K562 (cell line): Measurements from ENCODE around the gene KRTAP15-1. TPM values are rescaled to one million over a fixed set of nuclear protein-coding genes. Genes with fewer than 3 reads are reported as not detected.

ENCODE experiments used
- ATAC-seq: fragments of 200-7000 bp; cut with Tn5 transposase; 3 replicates; pipeline ENCODE4 v1.9.1; 2020; ENCODE audit warnings: moderate library complexity
- BruUV-seq: library from RNA; stranded (reverse); fragments of 400-500 nt; replicated peaks from 2 replicates; lab custom pipeline; 2021; lab: Mats Ljungman, UMichigan
- CTCF ChIA-PET: fragments of 300-600 bp; formaldehyde crosslinking; extraction: SDS; loops from one replicate; lab custom pipeline; 2021; ENCODE audit warnings: low intra/inter-chr PET ratio; lab: Yijun Ruan, JAX
- POLR2A ChIA-PET: fragments of 300-600, 350-650 bp; sonication (Branson Sonifier 250); formaldehyde crosslinking; extraction: SDS; loops from one replicate; lab custom pipeline; 2021; ENCODE audit warnings: antibody characterized with exemption, inconsistent platforms; lab: Yijun Ruan, JAX
- DNase-seq, 4 experiments: peaks; one replicate each; pipeline versions ENCODE4 v3.0.0 to v3.0.0-alpha.2; 2011 to 2018; ENCODE audit warnings: low spot score in 3 of 4, mixed read lengths in 3 of 4; ENCODE audit errors: extremely low read depth in 1 of 4
- FAIRE-seq: peaks from 2 replicates; lab custom pipeline; 2011; peaks lifted over from hg19 to GRCh38; lab: Jason Lieb, UNC
- H2AFZ ChIP-seq: 2 replicates; pipeline ENCODE4 v1.6.0; 2011; ENCODE audit warnings: low read depth, low read length, control low read depth, inconsistent platforms
- H3K27ac ChIP-seq: fragments of 200-600 bp; 3 replicates; pipeline ENCODE4 v1.8.0; 2011; ENCODE audit warnings: low read depth, mild to moderate bottlenecking, control low read depth, inconsistent platforms, low read length, moderate library complexity, mixed read lengths; ENCODE audit errors: extremely low read depth
- H3K27me3 ChIP-seq, 2 experiments: fragments of 300-600 bp in 1 of 2; 2 replicates in 1 of 2; 3 replicates in 1 of 2; pipeline versions ENCODE4 v1.6.0 to v1.8.0; 2011; ENCODE audit warnings: inconsistent platforms in 2 of 2, low read length in 2 of 2, mild to moderate bottlenecking in 1 of 2, mixed read lengths in 1 of 2, moderate library complexity in 1 of 2; ENCODE audit not compliant: control insufficient read depth in 2 of 2, insufficient read depth in 2 of 2
- H3K36me3 ChIP-seq: fragments of 300-600 bp; 3 replicates; pipeline ENCODE4 v1.8.0; 2011; ENCODE audit warnings: mild to moderate bottlenecking, low read length, inconsistent platforms; ENCODE audit not compliant: control insufficient read depth, insufficient read depth
- H3K4me1 ChIP-seq, 2 experiments: fragments of 200-600 bp in 1 of 2; replicated peaks in 1 of 2; 2 replicates in 1 of 2; 3 replicates in 1 of 2; pipeline versions ENCODE4 v1.5.1 to v1.8.0; 2011; ENCODE audit warnings: inconsistent platforms in 2 of 2, low read length in 2 of 2, mild to moderate bottlenecking in 1 of 2, mixed read lengths in 1 of 2, moderate library complexity in 1 of 2; ENCODE audit not compliant: control insufficient read depth in 2 of 2, insufficient read depth in 2 of 2
- H3K4me2 ChIP-seq: 2 replicates; pipeline ENCODE4 v1.6.1; 2011; ENCODE audit warnings: low read length, control low read depth, inconsistent platforms, mixed read lengths; ENCODE audit not compliant: insufficient read depth
- H3K4me3 ChIP-seq: fragments of 200-600 bp; sonication (generic), shearing (Covaris generic); 2 replicates; pipeline ENCODE4 v1.5.1; 2016; ENCODE audit warnings: control low read depth, inconsistent platforms
- H3K79me2 ChIP-seq: fragments of 200-600 bp; 3 replicates; pipeline ENCODE4 v1.8.0; 2011; ENCODE audit warnings: low read length, inconsistent platforms; ENCODE audit not compliant: control insufficient read depth, insufficient read depth
- H3K9ac ChIP-seq, 2 experiments: 2 replicates each; pipeline versions ENCODE4 v1.6.0 to v1.6.1; 2011; ENCODE audit warnings: low read depth in 2 of 2, low read length in 2 of 2, control low read depth in 1 of 2, inconsistent platforms in 1 of 2, mild to moderate bottlenecking in 1 of 2, mixed read lengths in 1 of 2; ENCODE audit not compliant: insufficient read depth in 1 of 2
- H3K9me1 ChIP-seq: one replicate; pipeline ENCODE4 v1.6.0; 2011; ENCODE audit warnings: inconsistent platforms, mild to moderate bottlenecking, low read length, moderate library complexity; ENCODE audit not compliant: control insufficient read depth, insufficient read depth
- H3K9me3 ChIP-seq: replicated peaks from 2 replicates; pipeline ENCODE4 v1.5.1; 2011; ENCODE audit warnings: low read depth, low read length, inconsistent platforms; ENCODE audit not compliant: control insufficient read depth, insufficient read depth
- H4K20me1 ChIP-seq: replicated peaks from 2 replicates; pipeline ENCODE4 v1.6.1; 2011; ENCODE audit warnings: low read length, inconsistent platforms, mixed read lengths; ENCODE audit not compliant: control insufficient read depth, insufficient read depth
- ARHGAP35 ChIP-seq: fragments of 450-650 bp; IDR thresholded peaks from 2 replicates; pipeline ENCODE4 v1.6.1; 2018; ENCODE audit not compliant: partially characterized antibody
- CGGBP1 ChIP-seq: fragments of 250-450 bp; sonication (Bioruptor Pico); IDR thresholded peaks from 2 replicates; pipeline ENCODE4 v1.9.0; 2021; ENCODE audit warnings: mild to moderate bottlenecking
- FOXA3 ChIP-seq, 2 experiments: fragments of 450-650 bp in 1 of 2; sonication (generic) in 1 of 2; formaldehyde crosslinking; IDR thresholded peaks in 1 of 2; conservative IDR thresholded peaks in 1 of 2; 2 replicates each; pipeline versions ENCODE4 v1.4.0 to v1.8.0; 2020 to 2022; ENCODE audit warnings: mild to moderate bottlenecking in 2 of 2, missing genetic modification reagents in 1 of 2
- RREB1 ChIP-seq: fragments of 250-450 bp; sonication (Bioruptor Pico); IDR thresholded peaks from 2 replicates; pipeline ENCODE4 v1.4.0; 2020
- SAFB2 ChIP-seq: fragments of 200-400 bp; formaldehyde crosslinking; IDR thresholded peaks from 2 replicates; pipeline ENCODE4 v1.6.1; 2018; ENCODE audit warnings: borderline replicate concordance, low read length, low read depth, moderate library complexity; ENCODE audit not compliant: severe bottlenecking
- XRCC4 ChIP-seq: IDR thresholded peaks from one replicate; pipeline ENCODE4 v1.6.1; 2011; ENCODE audit not compliant: insufficient read depth, insufficient read length; ENCODE audit errors: extremely low read depth
- ZNF263 ChIP-seq: sonication (generic); formaldehyde crosslinking; IDR thresholded peaks from 2 replicates; pipeline ENCODE4 v1.8.0; 2022; ENCODE audit warnings: mild to moderate bottlenecking, missing genetic modification reagents, borderline replicate concordance
- ZNF764 ChIP-seq: fragments of 250-450 bp; sonication (Bioruptor Pico); IDR thresholded peaks from 2 replicates; pipeline ENCODE4 v1.4.0; 2020; ENCODE audit warnings: low read depth, mild to moderate bottlenecking, moderate library complexity
- WGBS: fragments of 100-300 bp; shearing (Covaris generic); methylation state at CpG from one replicate; pipeline ENCODE4 v1.1.6; 2016; ENCODE audit warnings: low coverage, mixed read lengths; ENCODE audit not compliant: insufficient coverage; ENCODE audit errors: missing lambda C conversion rate; 5-methylcytosine and 5-hydroxymethylcytosine counted together
- in situ Hi-C: fragments of 300-500 bp; cut with MboI; formaldehyde crosslinking; loops from 4 replicates; pipeline ENCODE4 v1.15.0; 2018; ENCODE audit warnings: inconsistent platforms, mixed read lengths
- intact Hi-C: fragments of 100-400 bp; cut with micrococcal nuclease; formaldehyde crosslinking; loops from 2 replicates; pipeline ENCODE4 v1.14.2; 2022
- polyA plus RNA-seq, 8 experiments: library from polyadenylated mRNA; depleted of rRNA in 4 of 8; stranded (reverse) in 5 of 8; unstranded in 3 of 8; fragments of >200 nt; fragmentation: Nextera tagmentation in 2 of 8; fragmentation: Illumina TruSeq in 1 of 8; extraction: Ambion mirVana in 2 of 8; extraction: Trizol in 1 of 8; gene quantifications; 2 replicates each; pipeline versions ENCODE4 v1.2.1 to v1.2.3, GENCODE V29; 2011 to 2014; ENCODE audit warnings: inconsistent platforms in 1 of 8, missing spikeins in 1 of 8
- total RNA-seq, 7 experiments: library from RNA; depleted of rRNA in 6 of 7; stranded (reverse); fragments of >200 nt in 6 of 7; fragmentation: Illumina TruSeq in 2 of 7; extraction: Trizol in 2 of 7; gene quantifications; 2 replicates each; pipeline versions ENCODE4 v1.2.1 to v1.2.3, GENCODE V29; 2011 to 2021; ENCODE audit warnings: low replicate concordance in 1 of 7
- TF ChIP-seq, protein P1 (sequence below): fragments of 450-650 bp; formaldehyde crosslinking; IDR thresholded peaks from 2 replicates; pipeline ENCODE4 v1.4.0; 2020; ENCODE audit warnings: mild to moderate bottlenecking, mixed read lengths

KRTAP15-1 gene
- total and polyA plus RNA-seq, 9 of the 15 experiments (the other 6 are each of a cell fraction or from before 2014, with no cell fraction given) = not detected

DNA sequence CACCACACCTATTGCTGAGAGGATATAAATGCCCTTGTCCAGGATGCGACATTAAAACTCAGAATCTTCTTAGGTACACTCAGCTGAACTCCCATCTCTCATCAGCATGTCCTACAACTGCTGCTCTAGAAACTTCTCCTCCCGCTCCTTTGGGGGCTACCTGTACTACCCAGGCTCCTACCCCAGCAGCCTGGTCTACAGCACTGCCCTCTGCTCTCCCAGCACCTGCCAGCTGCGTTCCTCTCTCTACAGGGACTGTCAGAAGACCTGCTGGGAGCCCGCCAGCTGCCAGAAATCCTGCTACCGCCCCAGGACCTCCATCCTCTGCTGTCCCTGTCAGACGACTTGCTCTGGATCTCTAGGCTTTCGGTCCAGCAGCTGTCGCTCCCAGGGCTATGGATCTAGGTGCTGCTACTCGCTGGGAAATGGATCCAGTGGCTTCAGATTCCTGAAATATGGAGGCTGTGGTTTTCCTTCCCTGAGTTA, 9.9 kb upstream of the KRTAP15-1 start, which contains the start of gene KRTAP13-4:
Gene KRTAP13-4, plus strand, starts transcription at position 51 of the 486 bp plus-strand sequence. Its CDS starts 56 bp downstream, at position 107.
- DNase-seq = no peak
- Histone ChIP-seq H3K79me2 (no peaks in the 10 kb centered on the region), H3K9me1 (no peaks in the 10 kb centered on the region), H3K9me3 (no peaks in the 10 kb centered on the region), H3K27ac (no peak within 1 kb of the TSS), H3K9ac (no peak within 1 kb of the TSS), H3K36me3 (no peaks in the 10 kb centered on the region), H2AFZ (no peak within 1 kb of the TSS), H3K4me2 (no peak within 1 kb of the TSS), H3K27me3 (no peaks in the 10 kb centered on the region), H4K20me1 (no peaks in the 10 kb centered on the region), H3K4me1 (no peaks in the 10 kb centered on the region), H3K4me3 (no peak within 1 kb of the TSS)
- CTCF ChIA-PET = no interaction called here
- no peak for ATAC-seq
- no TSS peak for BruUV-seq
- POLR2A ChIA-PET = no interaction called here
- in situ Hi-C loops = no loop called here
- intact Hi-C loops = no loop called here
- FAIRE-seq = no peak
- no peak for TF ChIP-seq ARHGAP35
- TF ChIP-seq XRCC4 = no peak
- no peak for TF ChIP-seq FOXA3 (CRISPR knock-in tag; conservative IDR thresholded peaks at IDR 0.05 in 1 of 2, IDR thresholded peaks at IDR 0.05 in 1 of 2)
- no peak for TF ChIP-seq CGGBP1 (CRISPR knock-in tag)
- no peak for TF ChIP-seq SAFB2
- no peak for TF ChIP-seq RREB1 (CRISPR knock-in tag)
- no peak for TF ChIP-seq ZNF263 (CRISPR knock-in tag)
- TF ChIP-seq, protein P1, sequence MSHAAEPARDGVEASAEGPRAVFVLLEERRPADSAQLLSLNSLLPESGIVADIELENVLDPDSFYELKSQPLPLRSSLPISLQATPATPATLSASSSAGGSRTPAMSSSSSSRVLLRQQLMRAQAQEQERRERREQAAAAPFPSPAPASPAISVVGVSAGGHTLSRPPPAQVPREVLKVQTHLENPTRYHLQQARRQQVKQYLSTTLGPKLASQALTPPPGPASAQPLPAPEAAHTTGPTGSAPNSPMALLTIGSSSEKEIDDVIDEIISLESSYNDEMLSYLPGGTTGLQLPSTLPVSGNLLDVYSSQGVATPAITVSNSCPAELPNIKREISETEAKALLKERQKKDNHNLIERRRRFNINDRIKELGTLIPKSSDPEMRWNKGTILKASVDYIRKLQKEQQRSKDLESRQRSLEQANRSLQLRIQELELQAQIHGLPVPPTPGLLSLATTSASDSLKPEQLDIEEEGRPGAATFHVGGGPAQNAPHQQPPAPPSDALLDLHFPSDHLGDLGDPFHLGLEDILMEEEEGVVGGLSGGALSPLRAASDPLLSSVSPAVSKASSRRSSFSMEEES (CRISPR knock-in tag) = no peak
- TF ChIP-seq ZNF764 (CRISPR knock-in tag) = no peak
- 2% methylated on average over 9 of the region's 9 CpGs for whole genome bisulfite sequencing
